ENCODE data around the gene ST3GAL3. TPM values are rescaled to one million over a fixed set of nuclear protein-coding genes. Genes with fewer than 3 reads are reported as not detected.

Gene ST3GAL3
- total RNA-seq, 1 experiment from 2014 or later = 8.3 TPM

DNA sequence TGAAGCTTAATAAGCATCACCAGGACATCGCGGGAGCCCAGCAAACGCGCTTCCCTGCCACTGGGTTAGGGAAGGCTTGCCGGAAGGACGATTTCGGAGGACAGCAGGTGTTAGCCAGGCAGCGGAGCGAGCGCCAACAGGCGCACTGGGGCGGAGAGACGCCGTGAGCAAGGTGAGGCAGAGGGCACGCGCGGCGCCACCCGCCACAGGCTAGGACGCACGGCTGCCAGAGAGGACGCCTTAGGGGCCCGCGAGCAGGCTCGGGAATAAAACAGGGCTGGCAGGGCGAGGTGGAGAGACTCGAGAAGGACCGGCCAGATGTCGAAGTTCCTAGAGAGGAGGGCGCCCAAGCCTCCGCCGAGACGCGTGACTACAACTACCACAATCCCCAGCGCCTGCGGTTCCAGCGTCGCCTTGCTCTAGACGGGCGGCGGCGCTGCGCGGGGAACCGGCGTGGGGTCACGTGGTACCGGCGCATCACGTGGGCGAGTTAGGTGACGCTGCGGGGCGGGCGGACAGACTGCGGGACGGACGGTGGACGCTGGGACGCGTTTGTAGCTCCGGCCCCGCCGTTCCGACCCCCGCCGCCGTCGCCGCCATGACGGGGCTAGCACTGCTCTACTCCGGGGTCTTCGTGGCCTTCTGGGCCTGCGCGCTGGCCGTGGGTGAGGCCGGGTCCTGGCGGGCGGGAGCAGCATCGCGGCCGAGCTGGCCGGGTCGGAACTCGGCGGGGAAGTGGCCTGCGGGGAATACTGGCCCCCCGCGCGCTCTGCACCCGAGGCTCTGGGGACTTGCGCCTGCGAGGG lies 267.3 kb downstream of the ST3GAL3 start, which contains the start of gene ATP6V0B:
Gene ATP6V0B (plus strand): TSS at position 518 of the 806 bp plus-strand sequence. CDS start 81 bp downstream, at position 599.
- H3K4me1 ChIP-seq (ENCODE audit: insufficient read depth, low read length) = peaks cover 5% of the 10 kb centered on the region; the same call in 1 of the 2 replicates
- peak; percentile 96 for DNase-seq
- H3K23me2 ChIP-seq (ENCODE audit: insufficient read length, low read depth, low read length, poor library complexity, severe bottlenecking) = peaks cover 21% of the 10 kb centered on the region
- peak within 1 kb of the TSS; percentile 12 for H3K18ac ChIP-seq (ENCODE audit: insufficient read length, low read depth, low read length)
- no peak within 1 kb of the TSS for H2AK5ac ChIP-seq (ENCODE audit: insufficient read length, low read length)
- no peaks in the 10 kb centered on the region for H4K20me1 ChIP-seq (ENCODE audit: control insufficient read depth, insufficient read depth, insufficient read length)
- Mint-ChIP-seq H3K27me3 (ENCODE audit: low read depth) (peaks cover 1% of the 10 kb centered on the region; the same call in 1 of the 2 replicates), H3K4me3 (peak within 1 kb of the TSS; percentile 82 to 95), H3K9me3 (no peaks in the 10 kb centered on the region), H3K4me1 (peaks cover 31 to 40% of the 10 kb centered on the region in 2 experiments), H3K36me3 (ENCODE audit: insufficient read depth in 1 of 3, low read depth in 3 of 3) (peaks cover 23 to 53% (median 38%) of the 10 kb centered on the region in 3 experiments; a peak in 6 of 7 replicates), H3K27ac (peak within 1 kb of the TSS; percentile 88 to 94 (median 88))
- TF ChIP-seq, protein P1, sequence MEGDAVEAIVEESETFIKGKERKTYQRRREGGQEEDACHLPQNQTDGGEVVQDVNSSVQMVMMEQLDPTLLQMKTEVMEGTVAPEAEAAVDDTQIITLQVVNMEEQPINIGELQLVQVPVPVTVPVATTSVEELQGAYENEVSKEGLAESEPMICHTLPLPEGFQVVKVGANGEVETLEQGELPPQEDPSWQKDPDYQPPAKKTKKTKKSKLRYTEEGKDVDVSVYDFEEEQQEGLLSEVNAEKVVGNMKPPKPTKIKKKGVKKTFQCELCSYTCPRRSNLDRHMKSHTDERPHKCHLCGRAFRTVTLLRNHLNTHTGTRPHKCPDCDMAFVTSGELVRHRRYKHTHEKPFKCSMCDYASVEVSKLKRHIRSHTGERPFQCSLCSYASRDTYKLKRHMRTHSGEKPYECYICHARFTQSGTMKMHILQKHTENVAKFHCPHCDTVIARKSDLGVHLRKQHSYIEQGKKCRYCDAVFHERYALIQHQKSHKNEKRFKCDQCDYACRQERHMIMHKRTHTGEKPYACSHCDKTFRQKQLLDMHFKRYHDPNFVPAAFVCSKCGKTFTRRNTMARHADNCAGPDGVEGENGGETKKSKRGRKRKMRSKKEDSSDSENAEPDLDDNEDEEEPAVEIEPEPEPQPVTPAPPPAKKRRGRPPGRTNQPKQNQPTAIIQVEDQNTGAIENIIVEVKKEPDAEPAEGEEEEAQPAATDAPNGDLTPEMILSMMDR (conservative IDR thresholded peaks at IDR 0.05) = no peak; the same call in 2 of the 3 replicates
- H2BK120ac ChIP-seq (ENCODE audit: low read depth, low read length, poor library complexity, severe bottlenecking) = no peak within 1 kb of the TSS
- no peaks in the 10 kb centered on the region for H3K27me3 ChIP-seq (ENCODE audit: insufficient read depth, low read length)
- no peak within 1 kb of the TSS for H4K8ac ChIP-seq (replicated peaks; ENCODE audit: insufficient read length, low read depth, low read length)
- H3K4ac ChIP-seq (ENCODE audit: low read depth, low read length) = no peak within 1 kb of the TSS
- H2BK5ac ChIP-seq (ENCODE audit: insufficient read length, low read length) = no peak within 1 kb of the TSS
- peaks cover 3% of the 10 kb centered on the region; the same call in 1 of the 2 replicates for H3K79me2 ChIP-seq (ENCODE audit: insufficient read depth, low read length)
- no peak within 1 kb of the TSS for H2AFZ ChIP-seq (ENCODE audit: low read length)
- H4K91ac ChIP-seq (ENCODE audit: insufficient read length, low read depth, low read length) = no peak within 1 kb of the TSS
- H3K9me3 ChIP-seq (ENCODE audit: control insufficient read depth, low read depth, low read length) = no peaks in the 10 kb centered on the region
- H2BK12ac ChIP-seq (ENCODE audit: insufficient read length, low read depth, low read length) = no peak within 1 kb of the TSS
- peaks cover 9% of the 10 kb centered on the region for H3K79me1 ChIP-seq (ENCODE audit: insufficient read depth, low read depth, low read length, poor library complexity, severe bottlenecking)
- peak within 1 kb of the TSS; percentile 82 for H3K14ac ChIP-seq (ENCODE audit: insufficient read depth, low read length)
- H3T11ph ChIP-seq (ENCODE audit: low read length) = no peak within 1 kb of the TSS
- H3K9ac ChIP-seq (ENCODE audit: extremely low read depth, insufficient read length, low read length) = peak within 1 kb of the TSS; percentile 53
- H3K4me2 ChIP-seq (ENCODE audit: insufficient read depth, insufficient read length, low read length) = peak within 1 kb of the TSS; percentile 82
- no peak within 1 kb of the TSS for H2BK20ac ChIP-seq (ENCODE audit: low read depth, low read length, poor library complexity, severe bottlenecking)
- no peak within 1 kb of the TSS for H4K5ac ChIP-seq (ENCODE audit: insufficient read length, low read depth, low read length)
- no CpG with 5 or more reads among the region's 93 CpGs for WGBS (ENCODE audit: extremely low coverage, insufficient read length, low lambda C conversion rate)
- no peak within 1 kb of the TSS for H3K56ac ChIP-seq (ENCODE audit: insufficient read length, low read depth, low read length)
- H2BK15ac ChIP-seq (ENCODE audit: low read depth, low read length) = no peak within 1 kb of the TSS
- no peak within 1 kb of the TSS for H3K23ac ChIP-seq (ENCODE audit: insufficient read length, low read depth, low read length)
- no peak within 1 kb of the TSS for H3K27ac ChIP-seq (ENCODE audit: insufficient read length, low read depth, low read length)
